Body of pancreas (tissue), 4 donors: ENCODE measurements around the gene ERMN. TPM values are rescaled to one million over a fixed set of nuclear protein-coding genes. Genes with fewer than 3 reads are reported as not detected.

Experiments used
- ATAC-seq: fragments of 150-250 bp; one replicate; pipeline ENCODE4 v1.9.1; 2016
- DNase-seq, 4 donors: peaks; one replicate each; pipeline ENCODE4 v3.0.0-alpha.2; 2019
- H3K27ac ChIP-seq, 4 donors: fragments of 200-600 bp; sonication (generic); 1 replicate in 3 of 4; 2 replicates in 1 of 4; pipeline versions ENCODE4 v1.5.1 to v1.6.1; 2016 to 2019; ENCODE audit warnings: mild to moderate bottlenecking in 1 of 4, mixed read lengths in 1 of 4, moderate library complexity in 1 of 4
- H3K27me3 ChIP-seq, 2 donors: fragments of 200-600 bp; sonication (generic); one replicate each; pipeline ENCODE4 v1.6.0; 2016; ENCODE audit warnings: mild to moderate bottlenecking in 1 of 2
- H3K36me3 ChIP-seq, 2 donors: fragments of 200-600 bp; sonication (generic); replicated peaks in 1 of 2; 2 replicates each; pipeline ENCODE4 v1.5.1; 2016; ENCODE audit warnings: low read depth in 2 of 2; ENCODE audit not compliant: insufficient read depth in 1 of 2
- H3K4me1 ChIP-seq: fragments of 200-600 bp; sonication (generic); one replicate; pipeline ENCODE4 v1.6.0; 2016
- H3K4me3 ChIP-seq, 2 donors: fragments of 200-600 bp; sonication (generic); 1 replicate in 1 of 2; 2 replicates in 1 of 2; pipeline ENCODE4 v1.5.1; 2016 to 2019
- H3K9me3 ChIP-seq, 3 donors: fragments of 200-600 bp; sonication (generic); 1 replicate in 2 of 3; 2 replicates in 1 of 3; pipeline ENCODE4 v1.5.1; 2016
- POLR2A ChIP-seq, 3 donors: fragments of 450-650 bp; IDR thresholded peaks; one replicate each; pipeline ENCODE4 v1.6.1; 2016; ENCODE audit warnings: antibody characterized with exemption in 3 of 3, mild to moderate bottlenecking in 2 of 3
- WGBS, 2 donors: methylation state at CpG; one replicate each; pipeline ENCODE4 v1.1.5; 2017; 5-methylcytosine and 5-hydroxymethylcytosine counted together
- intact Hi-C: fragments of 100-400 bp; cut with DNase I; formaldehyde crosslinking; loops from one replicate; pipeline ENCODE4 v1.15.1; 2023
- total RNA-seq, 2 donors: library from RNA; depleted of rRNA; stranded (reverse); fragments of >200 nt; gene quantifications; one replicate each; pipeline ENCODE4 v1.1.0, GENCODE V29; 2016
- TF ChIP-seq, protein P1 (sequence below), 7 experiments: fragments of 450-650 bp in 4 of 7; fragments of 200-600 bp in 3 of 7; sonication (generic) in 3 of 7; IDR thresholded peaks; one replicate each; pipeline ENCODE4 v1.5.1; 2016 to 2019; ENCODE audit warnings: antibody characterized with exemption in 7 of 7

ERMN gene
- total RNA-seq, 2 donors from 2014 or later = 0.26 TPM; not detected in 1

DNA sequence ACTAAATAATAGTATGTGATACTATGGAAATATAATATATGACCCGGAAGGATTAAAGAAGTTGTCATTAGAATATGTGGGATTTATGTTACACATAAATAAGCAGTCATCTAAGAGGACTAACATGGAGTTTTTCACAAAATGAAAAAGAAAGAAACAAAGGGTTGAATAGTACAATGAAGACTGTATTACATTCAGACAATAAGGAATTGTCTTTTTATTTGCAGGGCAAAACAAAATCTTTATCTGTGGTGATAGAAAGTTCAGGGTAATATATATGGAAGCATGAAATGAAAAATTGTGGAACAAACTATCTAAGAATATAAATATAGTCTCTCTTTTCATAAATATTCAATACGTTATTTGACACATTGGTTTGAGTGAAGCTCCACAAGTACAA is 5.8 kb downstream of the ERMN start:
- WGBS, 2 donors = 83 to 86% methylated on average over 2 of the region's 2 CpGs
- TF ChIP-seq POLR2A (IDR thresholded peaks at IDR 0.05) = no peak
- TF ChIP-seq, protein P1, sequence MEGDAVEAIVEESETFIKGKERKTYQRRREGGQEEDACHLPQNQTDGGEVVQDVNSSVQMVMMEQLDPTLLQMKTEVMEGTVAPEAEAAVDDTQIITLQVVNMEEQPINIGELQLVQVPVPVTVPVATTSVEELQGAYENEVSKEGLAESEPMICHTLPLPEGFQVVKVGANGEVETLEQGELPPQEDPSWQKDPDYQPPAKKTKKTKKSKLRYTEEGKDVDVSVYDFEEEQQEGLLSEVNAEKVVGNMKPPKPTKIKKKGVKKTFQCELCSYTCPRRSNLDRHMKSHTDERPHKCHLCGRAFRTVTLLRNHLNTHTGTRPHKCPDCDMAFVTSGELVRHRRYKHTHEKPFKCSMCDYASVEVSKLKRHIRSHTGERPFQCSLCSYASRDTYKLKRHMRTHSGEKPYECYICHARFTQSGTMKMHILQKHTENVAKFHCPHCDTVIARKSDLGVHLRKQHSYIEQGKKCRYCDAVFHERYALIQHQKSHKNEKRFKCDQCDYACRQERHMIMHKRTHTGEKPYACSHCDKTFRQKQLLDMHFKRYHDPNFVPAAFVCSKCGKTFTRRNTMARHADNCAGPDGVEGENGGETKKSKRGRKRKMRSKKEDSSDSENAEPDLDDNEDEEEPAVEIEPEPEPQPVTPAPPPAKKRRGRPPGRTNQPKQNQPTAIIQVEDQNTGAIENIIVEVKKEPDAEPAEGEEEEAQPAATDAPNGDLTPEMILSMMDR (IDR thresholded peaks at IDR 0.05) = no peak

DNA sequence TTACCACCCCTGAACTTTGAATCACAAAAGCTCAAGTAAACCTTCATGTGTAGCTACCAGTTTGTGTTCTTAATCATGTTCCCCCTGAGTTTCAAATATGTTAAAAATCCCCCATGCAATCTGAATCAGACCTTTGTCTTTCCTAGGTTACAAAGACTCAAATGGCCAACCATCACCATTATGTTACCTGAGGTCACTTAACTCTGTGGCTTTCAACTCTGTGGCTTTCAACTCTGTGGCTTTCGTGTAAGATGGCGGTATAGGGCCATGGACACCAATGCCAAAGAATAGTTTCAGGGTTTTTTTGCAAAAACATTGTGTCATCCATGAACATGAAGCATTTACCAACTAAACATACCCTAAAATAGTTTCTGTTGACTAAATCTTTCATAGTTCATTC is 6.7 kb downstream of the ERMN start:
- H3K9me3 ChIP-seq = no peaks in the 10 kb centered on the region
- no peak overlapping the region for H3K4me3 ChIP-seq
- ATAC-seq (no peak), DNase-seq (no peak)
- H3K36me3 ChIP-seq = no peaks in the 10 kb centered on the region
- H3K4me1 ChIP-seq = no peaks in the 10 kb centered on the region
- no peak for TF ChIP-seq POLR2A (IDR thresholded peaks at IDR 0.05)
- TF ChIP-seq, protein P1 (IDR thresholded peaks at IDR 0.05) = no peak
- no peak overlapping the region for H3K27ac ChIP-seq
- no peaks in the 10 kb centered on the region for H3K27me3 ChIP-seq
- intact Hi-C loops = no loop called here
- 95 to 98% methylated on average over 2 of the region's 2 CpGs for WGBS, 2 donors

More for the DNA sequence above, 5.8 kb downstream of the ERMN start:
- DNase-seq (no peak), ATAC-seq (no peak)
- Histone ChIP-seq H3K4me1 (no peaks in the 10 kb centered on the region), H3K36me3 (no peaks in the 10 kb centered on the region), H3K9me3 (no peaks in the 10 kb centered on the region), H3K4me3 (no peak overlapping the region), H3K27me3 (no peaks in the 10 kb centered on the region), H3K27ac (no peak overlapping the region)
- intact Hi-C loops = no loop called here

DNA sequence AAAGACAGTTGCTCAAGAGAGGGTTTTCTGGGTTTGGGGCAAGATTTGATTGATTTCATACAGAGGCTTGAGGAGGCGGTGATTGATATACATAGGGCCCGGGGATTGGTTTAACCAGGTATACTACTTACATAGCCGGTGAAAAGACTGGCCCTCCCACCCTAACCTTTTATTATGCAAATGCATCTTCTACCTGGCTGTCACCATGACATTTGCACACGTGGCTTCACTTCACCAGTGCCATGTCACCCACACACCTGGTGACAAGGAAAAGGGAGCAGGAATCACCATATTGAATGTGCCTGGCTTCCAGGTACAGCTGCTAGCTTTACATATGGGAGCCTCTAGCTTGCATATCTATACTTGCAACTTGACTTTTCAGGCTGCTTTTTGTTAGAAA is 9.7 kb downstream of the ERMN start:
- 73 to 81% methylated on average over 4 of the region's 4 CpGs for WGBS, 2 donors
- TF ChIP-seq POLR2A (IDR thresholded peaks at IDR 0.05) = no peak
- TF ChIP-seq, protein P1 (IDR thresholded peaks at IDR 0.05) = no peak
- no peaks in the 10 kb centered on the region for H3K4me1 ChIP-seq
- ATAC-seq (no peak), DNase-seq (no peak)
- H3K36me3 ChIP-seq = no peaks in the 10 kb centered on the region
- no peak overlapping the region for H3K27ac ChIP-seq
- H3K4me3 ChIP-seq = no peak overlapping the region
- H3K27me3 ChIP-seq = no peaks in the 10 kb centered on the region
- no peaks in the 10 kb centered on the region for H3K9me3 ChIP-seq
- intact Hi-C loops = no loop called here

DNA sequence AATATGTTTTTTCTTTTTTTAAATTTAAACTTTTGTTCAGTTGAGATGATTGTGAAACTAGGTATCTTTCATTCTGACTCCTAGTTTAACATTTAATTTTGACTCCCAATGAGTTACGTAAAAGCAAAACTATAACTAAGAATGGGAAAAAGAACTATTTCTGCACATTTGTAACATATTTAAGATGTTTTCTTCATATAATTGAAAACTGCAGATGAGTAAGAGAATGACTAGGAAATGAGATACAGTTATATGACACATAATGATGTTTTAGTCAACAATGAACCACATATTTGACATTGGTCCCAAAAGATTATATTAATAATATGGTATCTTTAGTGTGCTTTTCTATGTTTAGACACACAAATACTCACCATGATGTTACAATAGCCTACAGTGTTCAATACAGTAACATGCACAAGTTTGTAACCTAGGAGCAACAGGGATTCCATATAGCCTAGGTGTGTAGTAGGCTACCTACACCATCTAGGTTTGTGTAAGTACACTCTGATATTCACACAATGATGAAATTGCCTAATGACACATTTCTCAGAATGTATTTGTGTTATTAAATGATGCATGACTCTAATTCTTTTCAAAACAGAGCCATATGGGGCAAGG is 12.6 kb downstream of the ERMN start:
- H3K36me3 ChIP-seq = no peaks in the 10 kb centered on the region
- no peak overlapping the region for H3K4me3 ChIP-seq
- ATAC-seq (no peak), DNase-seq (no peak)
- H3K27me3 ChIP-seq = no peaks in the 10 kb centered on the region
- WGBS, 2 donors = 88 to 92% methylated on average over 1 of the region's 1 CpG
- intact Hi-C loops = no loop called here
- no peak for TF ChIP-seq POLR2A (IDR thresholded peaks at IDR 0.05)
- TF ChIP-seq, protein P1 (IDR thresholded peaks at IDR 0.05) = no peak
- H3K9me3 ChIP-seq = no peaks in the 10 kb centered on the region
- H3K4me1 ChIP-seq = no peaks in the 10 kb centered on the region
- no peak overlapping the region for H3K27ac ChIP-seq

DNA sequence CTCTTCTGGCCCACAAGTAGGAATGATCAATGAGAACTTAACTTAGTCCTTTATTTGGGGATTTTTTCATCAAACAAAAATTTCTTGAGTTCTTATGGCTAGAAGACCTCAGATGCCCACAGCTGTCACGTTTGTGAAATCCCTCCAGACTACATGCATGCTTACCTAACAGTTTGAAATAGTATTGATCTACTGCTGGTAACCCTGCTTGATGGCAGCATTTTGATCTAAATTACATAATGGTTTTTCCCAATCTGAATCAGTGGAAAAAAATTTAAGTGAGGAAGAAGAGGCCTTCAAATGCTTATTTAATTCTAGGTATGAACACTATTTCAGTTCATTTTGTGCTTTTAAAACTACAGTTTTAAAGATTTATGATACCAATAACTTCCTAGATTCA is 13.9 kb downstream of the ERMN start:
- WGBS, 2 donors = 50 to 66% methylated on average over 1 of the region's 1 CpG

More for the DNA sequence above, 13.9 kb downstream of the ERMN start:
- no peak overlapping the region for H3K4me3 ChIP-seq
- no peaks in the 10 kb centered on the region for H3K9me3 ChIP-seq
- no peaks in the 10 kb centered on the region for H3K27me3 ChIP-seq
- no peaks in the 10 kb centered on the region for H3K4me1 ChIP-seq
- H3K36me3 ChIP-seq = no peaks in the 10 kb centered on the region
- no peak overlapping the region for H3K27ac ChIP-seq
- ATAC-seq (no peak), DNase-seq (no peak)
- intact Hi-C loops = no loop called here
- TF ChIP-seq POLR2A (IDR thresholded peaks at IDR 0.05) = no peak
- TF ChIP-seq, protein P1 (IDR thresholded peaks at IDR 0.05) = no peak
